Measurements from ENCODE around the gene MAX.
A peak's percentile ranks its signal among the peaks of the same experiment; 100 is the strongest.

Gene MAX, protein sequence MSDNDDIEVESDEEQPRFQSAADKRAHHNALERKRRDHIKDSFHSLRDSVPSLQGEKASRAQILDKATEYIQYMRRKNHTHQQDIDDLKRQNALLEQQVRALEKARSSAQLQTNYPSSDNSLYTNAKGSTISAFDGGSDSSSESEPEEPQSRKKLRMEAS
- total RNA-seq: 112 reads per million, percentile 85 among the genes with 10 or more reads in this experiment

DNA sequence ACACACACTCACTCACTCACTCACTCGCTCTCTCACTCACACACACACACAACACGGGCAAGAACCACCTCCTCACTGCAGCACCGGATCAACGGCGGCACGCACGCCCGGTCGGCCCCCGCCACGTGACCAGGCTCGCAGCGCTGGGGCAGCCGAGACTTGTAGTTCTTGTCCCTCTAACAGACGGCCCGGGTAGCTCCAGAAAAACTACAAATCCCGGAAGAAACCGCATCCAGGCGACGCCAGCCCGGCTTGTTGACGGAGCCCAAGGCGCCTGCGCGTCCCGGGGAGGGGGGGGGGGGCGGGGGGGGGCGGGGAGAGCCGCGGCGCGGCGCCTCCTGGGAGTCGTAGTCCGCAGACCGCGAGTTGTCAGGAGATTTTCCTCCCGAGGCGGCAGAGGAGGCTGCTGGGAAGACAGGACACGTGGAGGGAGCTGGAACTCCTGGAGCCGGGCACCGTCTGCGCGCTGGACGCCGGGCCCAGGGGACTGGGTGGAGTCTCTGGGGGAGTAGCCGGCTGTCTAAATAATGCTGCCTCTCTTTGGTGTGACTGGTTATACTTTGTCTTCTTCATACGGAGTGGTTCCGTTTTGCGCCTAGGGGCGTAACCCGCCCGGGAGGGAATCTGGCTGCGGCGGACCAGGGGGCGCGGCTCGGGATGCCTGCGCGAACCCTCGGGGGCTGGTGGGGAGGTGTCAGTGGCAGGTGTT, at the start of gene MAX:
MAX (minus strand) TSS at position 77 of the 709 bp plus-strand sequence. CDS start 178 bp downstream, outside the sequence.
- peak; percentile 98 for DNase-seq

GRCh38 chr14:65151609-65151956, 49.3 kb upstream of the MAX start:
- DNase-seq: no peak

DNA sequence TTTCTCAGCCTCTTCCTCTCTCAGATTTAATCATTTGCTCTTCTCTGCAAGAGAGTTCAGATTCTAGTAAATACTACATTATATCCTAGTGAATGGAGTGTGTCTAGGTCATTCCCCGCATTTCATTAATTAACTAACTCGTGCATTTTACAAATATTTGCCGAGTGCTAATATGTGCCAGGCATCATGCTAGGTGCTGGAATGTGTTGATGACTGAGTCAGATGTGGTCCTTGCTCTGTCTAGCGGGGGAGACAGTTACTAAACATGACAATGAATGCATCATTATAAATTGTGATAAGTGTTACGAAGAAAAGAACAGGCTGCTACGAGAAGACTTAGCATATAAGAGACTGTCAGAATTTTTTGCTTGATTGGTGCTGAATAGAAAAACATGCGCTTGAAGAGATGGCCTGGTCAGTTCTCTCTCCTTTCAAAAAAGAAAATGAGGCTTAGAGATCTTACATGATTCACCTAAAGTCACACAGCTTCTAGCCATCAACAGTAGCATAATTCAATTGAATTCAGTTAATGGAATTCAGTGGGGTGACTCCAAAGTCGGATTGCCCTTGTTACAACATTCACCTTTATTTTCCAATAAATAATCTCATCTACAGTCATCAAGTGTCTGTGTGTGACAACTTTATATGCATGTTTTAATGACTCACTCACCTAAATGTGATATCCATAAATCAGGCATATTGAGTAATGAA, 48.7 kb upstream of the MAX start:
- no peak for DNase-seq

- no peak for DNase-seq
Observed at GRCh38 chr14:65149116-65149515, 46.8 kb upstream of the MAX start.

DNA sequence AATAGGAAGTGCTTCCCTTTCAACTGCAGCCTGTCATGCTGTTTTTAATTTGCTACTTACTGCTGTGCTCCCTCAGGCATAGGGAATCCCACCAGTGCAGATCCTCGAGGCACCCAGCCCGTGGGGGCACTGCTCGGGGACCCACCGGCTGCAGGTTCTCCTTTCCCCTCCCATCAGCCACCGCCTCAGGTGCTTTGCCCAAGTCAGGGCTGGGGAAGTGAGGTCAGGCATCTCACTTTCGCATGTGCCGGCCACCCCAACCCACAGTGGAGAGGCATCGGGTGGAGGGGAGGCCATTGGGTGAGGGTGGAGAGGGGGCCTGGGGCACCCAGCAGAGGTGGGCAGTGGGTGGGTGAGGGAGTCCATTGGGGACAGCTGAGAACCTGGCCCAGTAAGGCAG, 41.9 kb upstream of the MAX start:
- no peak for DNase-seq

- DNase-seq: no peak
Observed at GRCh38 chr14:65142914-65143625, 40.8 kb upstream of the MAX start.

DNA sequence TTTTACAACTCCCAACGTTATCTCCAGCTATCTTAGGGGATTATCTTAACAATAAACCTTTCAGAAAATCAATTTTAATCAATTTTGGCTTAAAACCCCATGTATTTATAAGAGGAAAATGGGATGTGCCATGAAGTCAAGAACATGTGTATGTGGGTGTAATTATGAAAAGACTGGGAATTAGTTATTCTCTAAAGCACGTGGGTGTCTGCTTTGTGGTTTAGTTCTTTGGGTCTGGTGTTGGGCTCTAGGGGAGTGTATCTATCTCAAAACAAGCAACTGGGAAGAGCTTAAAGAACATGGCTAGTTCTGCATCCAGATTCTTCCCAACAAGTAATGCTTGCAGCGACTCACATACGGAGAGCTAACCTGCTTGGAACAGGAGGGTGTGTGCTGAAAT, 40.1 kb upstream of the MAX start:
- DNase-seq: no peak

GRCh38 chr14:65141523-65141922, 39.2 kb upstream of the MAX start:
- DNase-seq: no peak

- DNase-seq: no peak
Observed at GRCh38 chr14:65137648-65138307, 35.5 kb upstream of the MAX start.

DNA sequence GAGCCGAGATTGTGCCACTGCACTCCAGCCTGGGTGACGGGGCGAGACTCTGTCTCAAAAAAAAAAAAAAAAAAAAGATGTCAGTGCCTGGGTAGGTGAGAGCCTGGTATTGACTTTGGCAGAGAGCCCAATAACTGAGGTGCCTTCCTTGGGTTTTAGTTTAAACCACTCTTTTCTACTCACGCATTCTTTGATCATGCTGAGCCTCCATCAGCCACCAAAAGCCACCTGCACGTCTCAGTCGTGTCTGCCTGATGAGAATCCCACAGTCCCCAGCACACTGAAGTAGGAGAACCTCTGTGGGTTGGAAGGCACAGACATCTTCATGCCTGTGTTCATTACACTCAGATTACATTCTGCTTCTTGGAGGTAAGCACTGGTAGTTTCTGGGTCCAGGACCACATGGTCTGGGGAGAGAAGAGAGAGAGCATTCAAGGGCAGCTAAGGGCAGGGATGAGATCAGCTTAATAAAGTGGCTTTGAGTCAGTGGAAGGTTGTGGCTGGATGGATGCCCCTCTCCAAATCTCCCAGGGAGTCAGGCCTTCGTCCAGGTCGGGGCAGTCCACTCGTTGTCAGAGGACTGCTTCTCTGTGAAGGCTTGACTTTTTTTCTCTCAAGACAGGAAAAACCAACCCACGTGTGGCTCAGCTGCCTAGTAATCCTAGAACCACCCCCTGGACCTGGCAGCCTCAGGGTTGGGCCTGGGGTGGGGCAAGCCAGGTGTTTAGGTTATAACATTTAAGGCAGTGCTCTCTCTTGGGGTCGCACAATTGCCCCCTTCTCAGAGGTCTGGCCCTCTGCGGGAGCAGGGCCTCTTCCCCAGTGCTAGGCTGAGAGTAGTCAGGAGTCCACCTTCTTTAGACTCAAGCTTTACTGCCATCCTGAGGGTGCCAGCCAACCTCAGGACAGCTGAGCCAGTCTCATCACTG, 32.6 kb upstream of the MAX start:
- no peak for DNase-seq

GRCh38 chr14:65132855-65133254, 30.5 kb upstream of the MAX start:
- no peak for DNase-seq

- DNase-seq: no peak
Observed at GRCh38 chr14:65131301-65131701, 29.0 kb upstream of the MAX start.

- DNase-seq: no peak
Observed at GRCh38 chr14:65128096-65128495, 25.8 kb upstream of the MAX start.

DNA sequence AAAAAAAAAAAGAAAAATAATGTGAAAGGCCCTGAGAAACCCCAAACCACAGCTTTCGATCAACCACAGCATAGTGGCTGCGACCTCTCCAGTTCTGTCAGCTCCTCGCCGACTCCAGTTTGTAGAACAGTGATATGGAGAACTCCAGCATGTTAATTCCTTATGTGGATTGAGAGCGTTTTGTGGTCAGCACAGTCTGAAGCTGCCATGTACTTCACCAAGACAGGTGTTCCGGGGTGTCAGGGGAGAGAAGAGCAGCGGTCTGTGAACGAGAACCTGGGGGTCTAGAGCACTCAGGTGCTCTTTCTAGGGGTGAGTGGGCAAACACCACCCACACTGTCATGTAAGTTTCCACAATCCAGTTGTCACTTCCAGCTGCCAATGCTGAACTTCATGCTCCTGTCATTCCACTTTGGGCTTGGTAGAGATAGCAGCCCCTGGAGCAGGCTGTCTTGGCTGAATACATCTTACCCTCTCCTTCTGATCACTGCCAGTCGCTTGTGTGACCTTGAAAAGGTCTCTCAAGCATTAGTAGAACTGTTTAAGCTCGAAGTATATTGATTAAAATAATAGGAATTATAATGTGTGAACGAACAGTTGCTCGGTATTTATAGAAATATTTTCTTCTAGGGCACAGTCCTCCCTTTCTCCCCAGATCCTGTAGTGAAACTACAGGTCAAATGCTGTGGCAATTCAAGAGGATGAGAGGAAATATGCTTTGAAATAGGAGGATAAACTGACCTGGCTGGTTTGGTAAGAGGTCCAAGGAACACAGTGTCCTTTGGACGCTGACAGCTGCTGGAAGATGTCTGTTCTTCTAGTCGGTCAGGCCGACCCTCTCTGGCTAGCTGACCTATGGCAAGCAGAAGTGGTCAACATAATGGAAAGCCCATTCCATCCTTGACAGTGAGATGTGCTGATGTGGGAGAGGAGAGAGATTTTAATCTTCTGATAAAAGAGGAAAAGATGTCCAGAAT, 15.7 kb upstream of the MAX start:
- DNase-seq: no peak

DNA sequence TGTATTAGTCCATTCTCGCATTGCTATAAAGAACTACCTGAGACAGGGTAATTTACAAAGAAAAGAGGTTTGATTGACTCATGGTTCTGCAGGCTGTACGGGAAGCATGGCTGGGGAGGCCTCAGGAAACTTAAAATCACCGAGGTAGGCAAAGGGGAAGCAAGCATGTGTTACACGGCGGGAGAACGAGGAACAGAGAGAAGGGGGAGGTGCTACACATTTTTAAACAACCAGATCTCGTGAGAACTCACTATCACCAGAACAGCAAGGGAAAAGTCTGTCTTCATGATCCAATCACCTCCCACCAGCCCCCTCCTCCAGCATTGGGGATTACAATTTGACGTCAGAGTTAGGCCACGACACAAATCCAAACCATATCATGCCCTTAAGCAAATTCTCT, 13.3 kb upstream of the MAX start:
- no peak for DNase-seq

- DNase-seq: no peak
Observed at GRCh38 chr14:65110525-65110924, 8.2 kb upstream of the MAX start.

DNA sequence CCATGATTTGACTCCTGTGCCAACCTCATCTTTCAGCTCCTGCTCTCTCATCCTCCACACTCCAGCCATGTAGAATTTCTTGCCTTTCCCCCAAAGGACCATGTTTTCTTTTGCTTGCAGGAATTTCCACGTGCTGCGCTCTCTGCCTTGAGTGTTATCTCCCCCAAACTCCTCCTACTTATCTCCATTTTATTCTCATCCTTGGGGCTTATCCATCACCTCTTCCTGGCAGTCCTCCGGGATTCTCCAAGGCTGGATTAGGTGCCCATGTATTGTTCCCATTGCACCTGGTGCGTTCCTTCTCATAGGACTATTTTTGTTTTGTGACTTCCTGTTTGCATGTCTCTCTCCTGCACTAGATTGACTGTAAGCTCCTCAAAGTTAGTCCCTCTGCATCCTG, 7.0 kb upstream of the MAX start:
- DNase-seq: no peak

DNA sequence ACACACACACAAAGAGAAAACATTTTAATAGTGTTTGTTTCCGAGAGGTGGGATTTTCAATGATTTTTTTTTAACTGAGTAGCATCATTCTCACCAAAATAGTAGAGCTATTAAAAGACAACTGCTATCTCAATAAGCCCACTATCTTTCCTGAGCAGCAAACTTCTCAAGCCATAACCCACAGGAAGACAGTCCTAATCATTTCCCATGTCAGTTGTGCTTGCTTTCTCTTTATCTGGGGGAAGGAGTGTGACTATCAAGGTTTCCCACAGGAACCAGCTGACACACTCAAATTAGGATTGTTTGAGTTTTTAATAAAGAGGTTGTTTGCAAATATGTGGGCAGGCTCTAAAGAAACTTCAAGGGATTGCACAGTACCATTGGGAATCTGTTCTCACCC, 4.9 kb upstream of the MAX start:
- no peak for DNase-seq

- DNase-seq: no peak
Observed at GRCh38 chr14:65106736-65107135, 4.4 kb upstream of the MAX start.

- DNase-seq: no peak
Observed at GRCh38 chr14:65106316-65106715, 4.0 kb upstream of the MAX start.

- DNase-seq: no peak
Observed at GRCh38 chr14:65104791-65105190, 2.5 kb upstream of the MAX start.

All from effector CD4-positive, alpha-beta T cell (primary cell).